Measurements from ENCODE around the gene CACNA2D1.
"Not testable (repeated sequence)": the region's sequence is repeated elsewhere in the genome, so short reads cannot be mapped to it uniquely, and the experiment has no call there.

The CACNA2D1 gene

DNA sequence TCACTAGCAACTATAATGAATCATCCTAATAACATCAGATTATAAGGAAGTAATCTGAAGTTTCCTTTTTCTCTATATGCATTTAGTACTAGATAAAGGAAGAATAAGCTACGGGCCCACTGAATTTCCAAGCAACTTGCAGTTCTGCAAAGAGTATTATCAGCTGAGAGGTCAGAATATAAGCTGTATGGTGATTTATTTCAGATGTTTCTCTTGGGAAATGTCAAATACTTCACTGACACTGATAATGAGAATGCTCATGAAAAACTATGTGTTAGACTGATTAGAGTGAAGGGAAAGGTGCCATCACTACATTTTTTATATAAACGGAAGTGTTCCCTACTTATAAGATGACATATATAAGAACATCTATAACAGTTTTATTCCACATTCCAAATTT lies 422.5 kb downstream of the CACNA2D1 start:
- DNase-seq, result no peak

- DNase-seq, result no peak
Observed at GRCh38 chr7:82019551-82020475, 423.8 kb downstream of the CACNA2D1 start.

GRCh38 chr7:82018226-82018625 lies 425.4 kb downstream of the CACNA2D1 start:
- no peak for DNase-seq

DNA sequence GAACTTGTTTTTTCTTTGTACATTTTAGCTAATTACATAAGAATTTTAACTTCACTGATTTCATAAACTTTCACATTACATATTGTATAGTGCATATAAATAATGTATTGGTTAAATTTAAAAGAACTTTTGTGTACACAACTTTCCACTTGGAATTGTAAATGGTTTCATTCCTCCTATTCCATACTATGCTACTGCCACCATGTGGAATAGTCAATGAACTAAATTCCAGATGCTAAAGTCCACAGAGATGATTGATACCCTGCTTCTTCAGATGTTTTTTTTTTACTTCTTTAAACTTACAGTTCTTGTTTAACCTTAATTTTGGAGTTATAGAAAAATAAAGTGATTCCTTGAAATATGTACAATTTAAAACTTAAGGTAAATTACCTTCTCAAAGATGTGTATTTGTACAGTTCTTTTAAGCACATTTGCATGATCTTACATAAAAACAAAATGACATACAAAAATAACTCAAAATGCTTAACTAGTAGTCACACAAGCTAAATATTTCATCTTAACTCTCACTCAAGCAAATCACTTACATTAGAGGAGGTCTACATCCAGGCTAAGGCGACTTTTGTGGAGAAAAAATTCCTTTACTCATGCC lies 426.1 kb downstream of the CACNA2D1 start:
- DNase-seq, result no peak

DNA sequence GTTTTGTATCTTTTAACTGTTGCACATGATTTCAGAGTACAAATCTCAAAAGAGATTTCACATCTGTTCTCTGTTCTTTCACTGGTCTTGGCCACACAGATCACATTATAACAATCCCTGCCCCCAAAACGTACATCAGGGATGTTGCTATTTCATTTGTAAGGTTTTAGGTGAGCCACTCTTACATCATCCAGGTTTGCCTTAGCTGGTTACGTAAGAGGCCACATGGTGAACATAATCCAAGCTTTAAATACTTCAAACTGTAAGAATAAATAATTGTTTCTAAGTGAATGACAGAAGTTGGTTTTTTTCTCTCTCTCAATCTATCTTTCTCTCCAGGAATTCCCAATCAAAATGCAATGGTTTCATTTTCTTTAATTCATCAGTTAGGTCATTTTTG lies 427.8 kb downstream of the CACNA2D1 start:
- DNase-seq, result no peak

DNA sequence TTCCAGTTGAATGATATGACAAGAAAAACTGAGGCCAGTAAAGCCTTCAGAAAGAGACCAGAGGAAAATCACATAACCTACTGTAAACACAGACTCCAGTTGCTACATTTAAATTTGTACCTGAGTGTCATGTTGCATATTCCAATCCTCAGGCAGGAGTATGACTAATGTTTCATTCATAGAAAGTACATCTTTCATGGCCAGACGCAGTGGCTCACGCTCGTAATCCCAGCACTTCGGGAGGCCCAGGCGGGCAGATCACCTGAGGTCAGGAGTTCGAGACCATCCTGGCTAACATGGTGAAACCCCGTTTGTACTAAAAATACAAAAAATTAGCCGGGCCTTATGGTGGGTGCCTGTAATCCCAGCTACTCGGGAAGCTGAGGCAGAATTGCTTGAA lies 429.0 kb downstream of the CACNA2D1 start:
- DNase-seq, result not testable (repeated sequence)

- no peak for DNase-seq
Observed at GRCh38 chr7:82012453-82012852, 431.1 kb downstream of the CACNA2D1 start.

DNA sequence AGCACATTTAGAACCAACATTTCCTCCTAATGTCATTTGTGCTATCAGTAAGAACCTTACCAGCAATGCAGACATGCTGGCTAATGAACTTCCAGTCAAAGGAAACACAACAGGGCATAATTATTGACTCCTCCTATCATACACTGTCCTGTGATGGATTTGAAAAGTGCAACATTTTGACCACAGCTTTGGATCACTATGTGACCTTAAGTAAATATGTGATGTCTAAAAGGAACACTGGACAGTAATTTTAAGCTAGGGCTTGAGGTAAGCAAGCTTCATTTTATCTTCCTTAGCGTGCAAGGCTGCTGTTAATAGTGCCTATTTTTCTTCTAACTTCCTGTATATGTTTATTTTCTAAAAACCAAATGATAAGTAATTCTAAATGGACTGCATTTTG lies 433.2 kb downstream of the CACNA2D1 start:
- DNase-seq, result no peak

- DNase-seq, result no peak
Observed at GRCh38 chr7:82007315-82007714, 436.3 kb downstream of the CACNA2D1 start.

DNA sequence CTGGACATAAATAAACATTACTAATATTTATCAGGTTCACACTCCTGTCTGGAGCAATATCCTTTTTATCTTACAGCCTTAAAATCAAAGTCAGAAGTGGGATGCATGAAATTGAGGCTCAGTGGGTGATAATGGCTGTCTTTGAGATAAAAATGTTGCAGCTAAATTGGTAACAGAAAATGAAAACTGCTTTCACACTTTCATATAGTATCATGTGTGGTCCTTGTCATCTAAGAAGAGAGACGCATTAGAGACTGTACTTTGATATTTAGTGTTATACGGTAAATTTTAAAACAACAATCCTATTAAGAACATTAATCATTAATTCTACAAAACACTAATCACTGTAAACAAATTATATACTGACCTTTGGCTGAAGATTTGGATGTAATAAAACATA lies 438.5 kb downstream of the CACNA2D1 start:
- DNase-seq, result no peak

DNA sequence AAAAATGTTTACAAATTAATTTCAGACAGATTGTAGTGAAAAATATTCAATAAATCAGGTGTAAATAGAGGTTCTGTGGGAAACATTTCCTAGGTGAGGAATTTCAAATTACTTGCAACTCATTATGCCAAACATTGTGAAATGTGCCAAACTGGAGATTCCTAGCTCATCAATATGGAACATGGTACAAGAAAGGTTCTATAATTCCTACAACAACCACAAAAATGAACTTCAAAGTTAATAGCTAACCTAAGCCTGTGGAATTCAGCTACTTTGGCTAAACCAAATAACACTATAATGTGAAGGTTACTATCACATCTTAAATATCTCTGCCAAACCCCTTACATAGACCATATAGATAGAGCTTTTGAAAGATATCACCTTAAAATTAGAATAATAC lies 450.4 kb downstream of the CACNA2D1 start:
- DNase-seq, result no peak

- no peak for DNase-seq
Observed at GRCh38 chr7:81990395-81990794, 453.2 kb downstream of the CACNA2D1 start.

DNA sequence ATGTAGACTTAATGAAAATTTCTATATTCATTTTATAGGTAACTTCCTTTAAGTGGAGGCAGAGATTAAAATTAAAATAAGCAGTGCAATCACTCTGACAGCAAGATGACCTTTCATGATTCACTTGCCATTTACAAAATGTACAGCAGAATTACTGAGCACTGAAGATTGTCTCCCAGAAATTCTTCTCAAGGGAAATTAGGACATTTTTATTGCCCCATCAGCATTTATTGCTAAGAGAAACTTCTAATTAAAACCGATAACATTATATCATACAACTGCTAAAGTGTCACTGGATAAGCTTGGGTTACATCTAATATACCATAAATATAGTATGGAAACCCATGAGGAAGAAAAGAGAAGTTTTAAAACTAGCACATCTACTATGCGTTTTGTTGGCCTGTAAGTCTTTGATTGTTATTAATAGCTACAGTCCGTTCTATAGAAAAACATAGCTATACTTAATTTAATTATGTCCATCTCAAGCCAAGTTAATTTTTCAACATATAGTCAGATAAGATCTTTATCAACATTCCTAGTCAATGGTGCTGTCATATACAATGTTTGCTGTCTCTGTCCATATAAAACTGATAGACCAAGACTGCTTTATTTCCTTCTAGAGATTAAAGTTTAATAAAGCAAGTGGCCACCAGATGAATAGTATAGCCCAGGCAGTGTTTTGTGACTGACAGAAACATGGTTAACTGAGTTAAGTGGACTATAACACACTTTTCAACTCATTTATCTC lies 456.7 kb downstream of the CACNA2D1 start:
- DNase-seq, result no peak

GRCh38 chr7:81983406-81983805 lies 460.2 kb downstream of the CACNA2D1 start:
- DNase-seq, result no peak

DNA sequence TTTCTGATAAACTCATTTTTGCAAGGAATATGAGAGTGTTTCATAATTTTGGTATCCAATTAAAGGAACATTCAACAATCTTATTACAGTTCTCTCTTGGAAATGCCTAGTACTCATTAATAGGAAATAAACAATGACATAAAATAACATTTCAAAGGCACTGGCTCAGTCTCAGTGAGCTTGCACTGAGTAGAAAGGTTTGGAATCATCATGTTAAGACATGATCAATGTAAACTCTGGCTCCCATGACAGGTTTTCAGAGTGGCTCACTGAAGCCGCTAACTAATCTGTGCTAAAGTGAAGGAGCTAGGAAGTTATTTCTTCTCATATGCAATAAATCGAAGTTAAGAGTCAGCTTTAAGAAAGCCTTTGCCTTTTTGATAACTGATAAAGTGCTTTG lies 470.5 kb downstream of the CACNA2D1 start:
- DNase-seq, result no peak

- no peak for DNase-seq
Observed at GRCh38 chr7:81960026-81960425, 483.6 kb downstream of the CACNA2D1 start.

- DNase-seq, result no peak
Observed at GRCh38 chr7:81957517-81957916, 486.1 kb downstream of the CACNA2D1 start.

DNA sequence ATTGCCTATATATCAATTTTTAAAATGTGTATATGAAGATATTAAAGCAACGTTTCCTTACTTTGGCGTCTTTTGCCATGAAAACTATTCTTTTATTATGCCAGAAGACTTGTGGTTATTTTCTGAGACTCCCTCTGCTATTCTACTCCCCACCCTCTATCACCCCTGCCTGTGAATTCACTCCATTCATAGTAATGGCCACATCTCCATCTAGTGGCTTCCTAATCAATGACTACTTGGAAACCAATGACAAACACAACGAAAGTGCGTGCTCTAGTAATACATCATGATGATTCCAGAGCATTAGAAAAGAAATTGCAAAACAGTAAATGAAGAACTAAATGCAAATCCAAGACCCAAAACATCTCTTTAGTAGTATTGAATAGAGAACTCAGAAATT lies 487.1 kb downstream of the CACNA2D1 start:
- no peak for DNase-seq

DNA sequence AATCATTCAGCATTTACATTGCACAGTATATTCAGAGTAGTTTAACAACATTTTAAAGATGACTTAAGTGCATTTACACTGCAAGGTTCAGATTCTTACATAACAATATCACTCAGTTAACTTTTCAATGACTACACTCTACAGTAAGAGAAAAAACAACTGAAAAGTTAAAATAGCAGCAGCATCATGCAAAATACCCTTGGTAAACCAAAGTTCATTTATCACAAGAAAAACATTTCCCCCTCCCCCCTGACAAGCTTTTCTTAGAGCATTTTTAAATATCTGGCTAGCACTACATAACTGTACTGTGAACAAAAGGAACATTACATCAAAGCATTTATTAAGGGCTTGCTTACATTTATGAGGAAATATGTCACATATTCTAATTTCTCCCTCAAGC lies 494.3 kb downstream of the CACNA2D1 start:
- no peak for DNase-seq

DNA sequence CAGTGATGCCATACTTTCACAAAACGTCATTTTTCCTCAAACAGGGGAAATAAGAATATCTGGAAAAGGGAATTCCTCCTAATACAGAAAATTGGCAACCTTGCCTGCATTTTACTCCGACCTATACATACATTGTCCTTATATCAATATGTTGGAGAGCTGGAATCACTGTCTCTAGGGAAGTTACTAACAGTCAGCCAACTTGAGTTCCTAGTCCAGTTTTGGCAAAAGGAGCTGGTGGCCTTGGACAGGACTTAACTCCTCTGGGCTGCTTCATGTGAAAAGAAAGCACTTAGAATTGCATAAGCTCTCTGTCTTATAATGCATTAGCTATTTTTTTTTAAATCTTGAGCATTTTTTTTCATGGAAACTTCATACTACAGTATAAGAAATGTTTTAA lies 499.5 kb downstream of the CACNA2D1 start:
- no peak for DNase-seq

DNA sequence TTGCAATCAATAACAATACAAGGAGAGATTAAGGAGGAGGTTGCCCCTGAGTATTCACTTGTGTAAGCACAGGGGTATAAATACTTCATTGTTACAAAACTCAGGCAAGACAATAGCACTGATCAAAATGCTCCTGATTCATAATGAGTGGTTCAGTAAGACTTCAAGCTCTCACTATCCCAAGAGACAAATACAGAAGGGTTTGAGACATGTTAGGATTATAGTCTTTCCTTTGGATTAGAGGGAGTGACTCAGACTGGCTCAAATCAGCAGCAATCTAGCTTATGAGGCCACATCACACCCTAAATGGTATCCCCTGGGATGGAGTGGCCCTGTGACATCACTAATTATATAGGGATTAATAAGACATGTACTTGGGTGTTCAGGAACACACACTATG lies 506.5 kb downstream of the CACNA2D1 start:
- no peak for DNase-seq

DNA sequence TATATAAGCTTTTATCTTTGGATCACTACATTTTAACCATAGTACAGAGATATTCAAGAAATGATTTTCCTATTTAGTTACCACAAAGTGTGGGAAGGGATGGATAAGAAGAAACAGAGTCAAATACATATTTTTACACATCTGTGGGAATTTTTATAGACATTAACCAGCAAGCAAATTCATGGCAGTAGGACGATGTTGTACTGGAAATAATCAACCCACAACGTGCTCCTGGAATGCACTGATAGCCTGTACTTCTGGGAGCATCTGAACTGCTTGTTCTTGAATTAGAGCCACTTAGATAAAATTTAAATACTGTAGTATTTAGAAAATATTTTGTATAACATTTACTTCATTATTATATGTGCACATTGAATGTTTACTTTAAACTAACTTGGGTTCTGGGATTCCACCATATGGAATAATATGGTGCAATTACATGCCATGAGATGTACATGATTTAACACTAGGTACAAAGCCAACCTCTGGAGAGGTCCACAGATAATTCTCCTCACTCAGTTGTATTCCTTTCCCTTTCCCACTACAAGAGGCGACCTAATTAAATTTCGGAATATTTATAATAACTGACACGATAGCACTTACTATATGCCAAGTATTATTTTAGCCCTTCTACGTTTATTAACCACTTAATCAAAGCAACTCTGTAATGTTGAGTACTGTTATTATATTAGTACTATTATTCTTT lies 508.8 kb downstream of the CACNA2D1 start:
- no peak for DNase-seq

DNA sequence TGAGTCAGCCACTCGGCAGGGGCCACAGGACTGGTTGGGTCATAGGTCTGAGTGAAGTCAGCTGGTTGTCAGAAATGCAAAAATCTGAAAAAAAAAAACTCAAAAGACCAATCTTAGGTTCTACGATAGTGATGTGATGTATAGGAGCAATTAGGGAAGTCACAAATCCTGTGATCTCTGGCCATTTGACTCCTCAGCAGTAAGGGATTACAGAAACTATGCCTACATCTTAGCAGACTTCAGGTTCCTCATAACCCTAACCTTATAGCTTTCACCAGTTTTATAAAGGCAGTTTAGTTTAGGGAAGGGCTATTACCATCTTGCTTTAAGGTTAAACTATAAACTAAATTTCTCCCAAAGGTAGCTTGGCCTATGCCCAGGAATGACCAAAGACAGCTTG lies 510.6 kb downstream of the CACNA2D1 start:
- no peak for DNase-seq
